ENCODE results near the gene SLCO4A1. TPM values are rescaled to one million over a fixed set of nuclear protein-coding genes. Genes with fewer than 3 reads are reported as not detected.

SLCO4A1 gene
- polyA plus RNA-seq, 1 donor (not counting 4 experiments of a cell fraction or from before 2014, with no cell fraction given), result 1.8 TPM

- Histone ChIP-seq H3K4me1 (ENCODE audit: control insufficient read depth, extremely low read depth, insufficient read depth, low read length) (peaks cover 17% of the 10 kb centered on the region), H2AFZ (ENCODE audit: control insufficient read depth, low read length) (no peak overlapping the region), H4K20me1 (ENCODE audit: control insufficient read depth, extremely low read depth, insufficient read depth, low read length) (no peaks in the 10 kb centered on the region), H3K9me1 (ENCODE audit: control insufficient read depth, extremely low read depth, insufficient read depth, low read length) (no peaks in the 10 kb centered on the region), H3K4me3 (ENCODE audit: control insufficient read depth in 2 of 3, extremely low read depth in 1 of 3, insufficient read depth in 2 of 3, low read depth in 1 of 3, low read length in 3 of 3) (no peak overlapping the region), H3K27ac (ENCODE audit: control insufficient read depth, insufficient read depth, low read length) (no peak overlapping the region), H3K27me3 (ENCODE audit: control insufficient read depth, extremely low read depth, insufficient read depth, low read length) (peaks cover 68% of the 10 kb centered on the region), H3K36me3 (ENCODE audit: control insufficient read depth in 2 of 2, extremely low read depth in 1 of 2, insufficient read depth in 2 of 2, low read length in 2 of 2) (no peaks in the 10 kb centered on the region), H3K79me2 (ENCODE audit: control insufficient read depth, insufficient read depth, low read length) (no peaks in the 10 kb centered on the region), H3K9ac (ENCODE audit: control insufficient read depth, extremely low read depth, insufficient read depth, low read length) (no peak overlapping the region), H3K9me3 (ENCODE audit: control insufficient read depth, low read depth, low read length) (peaks cover 2% of the 10 kb centered on the region), H3K4me2 (ENCODE audit: control insufficient read depth, extremely low read depth, insufficient read depth, low read depth, low read length) (no peak overlapping the region)
- TF ChIP-seq EZH2 (IDR thresholded peaks at IDR 0.05; ENCODE audit: low read length), result no peak
- no peak for TF ChIP-seq CTCF (optimal IDR thresholded peaks at IDR 0.05 in 1 of 3, IDR thresholded peaks at IDR 0.05 in 1 of 3, conservative IDR thresholded peaks at IDR 0.05 in 1 of 3; ENCODE audit: extremely low read depth in 1 of 3, insufficient read depth in 2 of 3, low read length in 3 of 3)
- DNase-seq (ENCODE audit: low read depth, low spot score) (no peak), FAIRE-seq (no peak)
- dilution Hi-C loops (cut with MboI; ENCODE audit: extremely low pct_ligation_motif_present, low sequenced_read_pairs), result no loop called here
Observed at GRCh38 chr20:62606551-62607201, 35.6 kb upstream of the SLCO4A1 start.

- no peak overlapping the region for H2AFZ ChIP-seq (ENCODE audit: control insufficient read depth, low read length)
- H3K27ac ChIP-seq (ENCODE audit: control insufficient read depth, insufficient read depth, low read length), result no peak overlapping the region
- peaks cover 11% of the 10 kb centered on the region for H3K4me1 ChIP-seq (ENCODE audit: control insufficient read depth, extremely low read depth, insufficient read depth, low read length)
- no peaks in the 10 kb centered on the region for H3K9me1 ChIP-seq (ENCODE audit: control insufficient read depth, extremely low read depth, insufficient read depth, low read length)
- TF ChIP-seq CTCF (optimal IDR thresholded peaks at IDR 0.05 in 1 of 3, IDR thresholded peaks at IDR 0.05 in 1 of 3, conservative IDR thresholded peaks at IDR 0.05 in 1 of 3; ENCODE audit: extremely low read depth in 1 of 3, insufficient read depth in 2 of 3, low read length in 3 of 3), result no peak
- FAIRE-seq (no peak), DNase-seq (ENCODE audit: low read depth, low spot score) (no peak)
- peaks cover 2% of the 10 kb centered on the region for H3K9me3 ChIP-seq (ENCODE audit: control insufficient read depth, low read depth, low read length)
- H3K9ac ChIP-seq (ENCODE audit: control insufficient read depth, extremely low read depth, insufficient read depth, low read length), result no peak overlapping the region
- H3K4me3 ChIP-seq (ENCODE audit: control insufficient read depth in 2 of 3, extremely low read depth in 1 of 3, insufficient read depth in 2 of 3, low read depth in 1 of 3, low read length in 3 of 3), result no peak overlapping the region
- H4K20me1 ChIP-seq (ENCODE audit: control insufficient read depth, extremely low read depth, insufficient read depth, low read length), result no peaks in the 10 kb centered on the region
- dilution Hi-C loops (cut with MboI; ENCODE audit: extremely low pct_ligation_motif_present, low sequenced_read_pairs), result no loop called here
- no peak overlapping the region for H3K4me2 ChIP-seq (ENCODE audit: control insufficient read depth, extremely low read depth, insufficient read depth, low read depth, low read length)
- H3K36me3 ChIP-seq (ENCODE audit: control insufficient read depth in 2 of 2, extremely low read depth in 1 of 2, insufficient read depth in 2 of 2, low read length in 2 of 2), result no peaks in the 10 kb centered on the region
- H3K79me2 ChIP-seq (ENCODE audit: control insufficient read depth, insufficient read depth, low read length), result no peaks in the 10 kb centered on the region
- H3K27me3 ChIP-seq (ENCODE audit: control insufficient read depth, extremely low read depth, insufficient read depth, low read length), result peaks cover 62% of the 10 kb centered on the region
Observed at GRCh38 chr20:62607366-62608217, 34.7 kb upstream of the SLCO4A1 start.
